Stomach smooth muscle (tissue), 2 donors: ENCODE results near the gene ZBED3.

Experiments used
- H3K27ac ChIP-seq: one replicate; pipeline ENCODE4 v1.7.0; 2013; ENCODE audit warnings: mild to moderate bottlenecking, low read length, inconsistent platforms
- H3K27me3 ChIP-seq, 2 donors: one replicate each; pipeline ENCODE4 v1.7.0; 2013; ENCODE audit warnings: low read length in 2 of 2; ENCODE audit not compliant: insufficient read depth in 2 of 2, control insufficient read depth in 1 of 2
- H3K36me3 ChIP-seq, 2 donors: one replicate each; pipeline ENCODE4 v1.7.0; 2013; ENCODE audit warnings: low read length in 2 of 2; ENCODE audit not compliant: control insufficient read depth in 2 of 2, insufficient read depth in 2 of 2
- H3K4me1 ChIP-seq: one replicate; pipeline ENCODE4 v1.7.0; 2013; ENCODE audit warnings: low read length; ENCODE audit not compliant: control insufficient read depth, insufficient read depth
- H3K4me3 ChIP-seq, 2 donors: one replicate each; pipeline ENCODE4 v1.7.0; 2013; ENCODE audit warnings: low read length in 2 of 2
- H3K9ac ChIP-seq, 2 donors: one replicate each; pipeline ENCODE4 v1.7.0; 2013; ENCODE audit warnings: low read length in 2 of 2, mild to moderate bottlenecking in 1 of 2
- H3K9me3 ChIP-seq, 2 donors: one replicate each; pipeline ENCODE4 v1.7.0; 2013; ENCODE audit warnings: low read length in 2 of 2; ENCODE audit not compliant: control insufficient read depth in 2 of 2
- donor health status: healthy.
- donor health status: Pancreatic carcinoma.

The ZBED3 gene

DNA sequence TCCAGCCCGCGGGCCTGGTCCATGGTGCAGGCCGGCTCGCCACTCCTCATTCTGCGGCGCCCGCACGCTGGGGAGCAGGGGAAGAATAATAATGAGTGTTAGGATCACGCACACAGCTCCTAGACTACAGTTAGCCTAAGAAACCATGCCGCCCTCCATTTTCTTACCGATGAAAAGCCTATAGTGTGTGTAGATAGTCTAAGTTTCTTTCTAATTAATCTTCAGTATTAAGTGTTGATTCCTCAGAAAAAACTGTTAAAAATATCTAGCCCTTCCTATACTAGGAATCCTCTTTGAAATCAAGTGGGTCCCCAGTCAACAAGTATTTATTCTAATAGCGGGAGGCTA lies 9.3 kb downstream of the ZBED3 start:
- Histone ChIP-seq H3K36me3 (no peaks in the 10 kb centered on the region), H3K4me1 (peaks cover 13% of the 10 kb centered on the region), H3K27me3 (no peaks in the 10 kb centered on the region), H3K27ac (peak overlapping the region; percentile 7), H3K9me3 (no peaks in the 10 kb centered on the region), H3K4me3 (peak overlapping the region in 1 of 2 donors; percentile 75), H3K9ac (peak overlapping the region; percentile 47 to 52)

DNA sequence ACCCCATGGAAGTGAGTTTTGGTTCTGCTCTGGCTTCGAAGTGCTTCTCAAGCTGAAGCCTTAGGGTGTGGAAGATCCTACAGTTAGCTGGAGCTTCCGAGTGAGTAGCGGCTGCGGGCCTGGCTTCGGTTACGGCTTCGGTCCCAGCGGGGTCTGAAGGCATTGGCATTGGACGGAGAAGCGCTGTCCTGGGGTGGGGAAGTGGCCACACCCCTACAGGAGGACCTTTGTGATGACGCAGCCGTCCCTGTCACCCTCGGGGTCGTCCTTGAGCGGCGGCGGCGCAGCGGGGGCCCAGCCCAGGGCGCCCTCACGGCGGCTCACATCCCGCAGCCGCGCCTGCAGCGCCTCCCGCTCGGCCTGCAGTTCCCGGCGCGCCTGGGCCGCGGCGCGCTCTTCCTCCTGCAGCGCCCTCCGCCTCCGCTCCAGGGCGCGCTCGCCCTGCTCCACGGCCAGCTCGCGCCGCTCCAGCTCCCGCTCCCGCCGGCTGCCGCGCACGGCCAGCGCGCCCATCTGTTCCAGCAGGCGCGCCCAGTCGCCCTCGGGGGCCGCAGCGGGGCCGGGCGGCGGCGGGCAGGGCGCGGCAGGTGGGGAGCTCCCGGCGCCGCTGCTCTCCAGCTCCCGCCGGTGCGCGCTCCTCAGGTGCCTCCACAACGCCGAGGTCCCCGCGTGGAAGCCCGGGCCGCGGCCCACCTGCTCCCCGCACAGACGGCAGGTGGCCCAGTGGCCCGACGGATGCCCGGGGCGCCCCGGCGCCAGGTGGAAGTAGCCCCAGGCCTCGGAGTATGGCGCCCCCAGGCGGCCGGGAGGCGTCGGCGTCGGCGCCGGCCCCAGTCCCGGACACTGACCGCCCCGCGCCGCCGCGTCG lies 9.9 kb downstream of the ZBED3 start:
- H3K9ac ChIP-seq, result peak overlapping the region; percentile 59 to 78
- H3K27ac ChIP-seq, result peak overlapping the region; percentile 70

DNA sequence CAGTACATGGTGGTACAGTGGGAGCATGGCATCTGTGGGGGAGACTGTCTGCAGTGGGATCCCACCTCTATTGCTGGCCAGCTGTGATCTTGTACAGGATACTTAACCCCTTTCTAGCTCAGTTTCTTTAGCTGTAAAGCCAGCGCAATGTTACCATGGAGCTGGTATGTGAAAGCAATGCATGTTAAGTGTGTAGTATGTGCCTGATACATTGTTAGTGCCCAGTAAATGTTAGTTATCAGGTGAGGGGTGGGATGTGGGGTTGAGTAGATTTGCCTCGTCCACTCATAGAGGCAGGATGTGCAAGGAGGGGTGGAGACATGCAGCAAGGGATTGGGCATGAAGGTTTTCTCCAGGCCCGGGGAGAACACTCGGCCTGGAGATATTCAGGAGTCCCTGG lies 12.3 kb downstream of the ZBED3 start:
- Histone ChIP-seq H3K9me3 (no peaks in the 10 kb centered on the region), H3K27me3 (no peaks in the 10 kb centered on the region), H3K36me3 (no peaks in the 10 kb centered on the region), H3K9ac (no peak overlapping the region), H3K27ac (no peak overlapping the region), H3K4me3 (no peak overlapping the region), H3K4me1 (peaks cover 13% of the 10 kb centered on the region)

More for the DNA sequence above, 9.9 kb downstream of the ZBED3 start:
- Histone ChIP-seq H3K27me3 (no peaks in the 10 kb centered on the region), H3K4me1 (peaks cover 13% of the 10 kb centered on the region), H3K36me3 (no peaks in the 10 kb centered on the region), H3K9me3 (no peaks in the 10 kb centered on the region), H3K4me3 (peak overlapping the region; percentile 50 to 75)

DNA sequence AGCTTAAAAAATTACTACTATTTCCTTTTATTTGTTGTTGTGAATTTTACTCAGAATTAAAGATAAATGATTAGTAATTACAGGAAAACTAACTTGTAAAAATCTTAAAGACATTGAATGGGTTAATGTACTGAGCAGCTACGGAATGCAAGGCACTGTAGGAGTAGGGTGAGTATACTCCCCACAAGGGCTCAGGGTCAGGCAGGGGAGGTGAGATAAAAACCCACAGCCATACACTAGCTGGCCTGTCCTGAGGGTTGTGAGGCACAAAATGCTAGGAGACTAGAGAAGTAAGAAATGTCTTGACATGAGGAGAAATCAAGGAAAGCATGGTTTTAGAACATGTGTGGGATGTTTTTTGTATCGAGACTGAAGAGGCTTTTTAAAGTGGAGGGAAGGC lies 13.4 kb downstream of the ZBED3 start:
- Histone ChIP-seq H3K27me3 (no peaks in the 10 kb centered on the region), H3K27ac (no peak overlapping the region), H3K4me1 (peaks cover 13% of the 10 kb centered on the region), H3K9ac (no peak overlapping the region), H3K9me3 (no peaks in the 10 kb centered on the region), H3K4me3 (no peak overlapping the region), H3K36me3 (peaks cover 0 to under 1% of the 10 kb centered on the region in 2 donors)

DNA sequence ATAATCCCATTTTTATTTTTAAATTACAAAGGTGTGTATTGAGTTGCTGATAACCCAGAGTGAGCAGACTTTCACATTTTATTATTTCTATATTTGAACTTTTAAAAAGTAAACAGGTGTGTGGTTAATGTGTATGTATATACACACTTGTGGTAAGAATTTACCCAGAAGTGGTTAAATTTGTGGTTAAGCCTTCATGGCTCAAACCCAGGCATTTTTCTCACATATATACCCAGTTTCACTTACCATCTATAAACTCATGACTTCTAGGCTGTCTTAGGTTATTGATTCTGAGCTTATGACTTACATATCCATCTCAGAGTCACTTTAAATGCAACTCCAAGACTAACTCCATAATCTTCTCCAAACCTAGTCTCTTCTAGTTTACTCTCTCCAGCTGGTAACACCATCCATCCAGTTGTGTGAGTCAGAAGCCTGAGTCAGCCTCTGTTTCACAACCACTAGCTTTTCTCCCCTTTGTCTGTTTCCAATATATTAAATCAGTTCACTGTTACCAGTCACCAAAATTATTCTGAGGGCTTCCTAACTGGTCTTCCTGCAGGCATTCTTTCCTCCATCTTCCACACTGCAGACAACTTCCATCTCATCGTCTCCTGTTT lies 20.2 kb downstream of the ZBED3 start:
- Histone ChIP-seq H3K36me3 (peaks cover 9 to 12% of the 10 kb centered on the region in 2 donors), H3K27ac (no peak overlapping the region), H3K9ac (no peak overlapping the region), H3K27me3 (no peaks in the 10 kb centered on the region), H3K4me1 (no peaks in the 10 kb centered on the region), H3K9me3 (no peaks in the 10 kb centered on the region), H3K4me3 (no peak overlapping the region)

DNA sequence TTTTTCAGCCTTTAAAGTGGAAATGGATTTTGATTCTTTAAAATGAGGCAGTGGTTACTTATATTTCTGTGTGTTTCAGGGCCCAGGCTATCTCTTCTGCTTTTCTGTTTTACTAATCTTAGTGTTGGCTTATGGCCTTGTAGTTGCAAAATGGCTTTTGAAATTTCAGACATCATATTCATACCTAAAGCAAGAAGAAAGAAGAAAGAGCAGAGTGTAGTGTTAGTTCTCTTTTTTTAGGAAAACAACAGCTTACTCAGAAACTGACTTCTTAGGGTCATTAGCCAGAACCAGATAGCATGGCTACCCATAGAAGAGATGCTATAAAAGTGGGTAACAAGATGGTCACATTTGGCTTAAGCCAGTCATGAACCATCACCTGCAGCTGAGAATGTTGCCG lies 20.9 kb downstream of the ZBED3 start:
- peaks cover 9 to 12% of the 10 kb centered on the region in 2 donors for H3K36me3 ChIP-seq
- H3K27me3 ChIP-seq, result no peaks in the 10 kb centered on the region
- H3K27ac ChIP-seq, result no peak overlapping the region
- no peaks in the 10 kb centered on the region for H3K9me3 ChIP-seq
- H3K4me1 ChIP-seq, result no peaks in the 10 kb centered on the region
- H3K9ac ChIP-seq, result no peak overlapping the region
- no peak overlapping the region for H3K4me3 ChIP-seq

DNA sequence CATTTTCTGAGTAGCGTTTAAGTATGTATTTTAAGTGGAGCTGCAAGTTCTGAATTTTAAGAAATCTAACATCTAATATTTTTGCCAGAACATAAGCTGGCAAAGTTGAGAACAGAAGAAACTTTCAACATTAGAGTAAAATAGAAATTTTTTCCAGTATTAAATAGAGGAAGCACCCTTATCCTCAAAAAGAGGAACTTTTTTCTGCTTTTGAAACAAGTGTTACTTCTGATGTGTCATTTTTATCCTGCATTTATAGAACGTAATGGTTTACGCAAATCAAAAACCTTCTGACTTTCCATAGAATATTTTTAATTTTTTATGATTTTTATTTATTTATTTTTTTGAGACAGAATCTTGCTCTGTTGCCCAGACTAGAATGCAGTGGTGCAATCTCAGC lies 21.8 kb downstream of the ZBED3 start:
- Histone ChIP-seq H3K27ac (no peak overlapping the region), H3K9me3 (no peaks in the 10 kb centered on the region), H3K4me3 (no peak overlapping the region), H3K9ac (no peak overlapping the region), H3K4me1 (no peaks in the 10 kb centered on the region), H3K27me3 (no peaks in the 10 kb centered on the region), H3K36me3 (peaks cover 9 to 12% of the 10 kb centered on the region in 2 donors)

DNA sequence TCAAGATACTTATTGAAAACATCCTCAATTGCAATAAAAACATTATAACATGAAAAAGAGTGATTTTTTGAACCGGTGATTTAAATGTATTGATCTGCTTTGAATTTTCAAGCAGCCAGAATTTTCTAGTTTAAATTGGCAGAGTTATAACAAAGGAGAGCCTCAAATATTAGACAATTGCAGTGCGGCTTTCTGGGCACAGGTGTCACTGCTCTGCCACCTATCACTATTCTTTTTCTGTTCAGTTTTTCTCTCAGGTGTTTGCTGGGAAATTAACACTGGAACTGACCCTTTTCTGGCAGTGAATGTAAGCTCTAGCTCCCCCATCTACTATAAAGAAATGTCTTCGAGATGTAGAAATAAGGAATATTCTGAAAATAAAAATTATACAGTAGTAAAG lies 23.0 kb downstream of the ZBED3 start:
- no peaks in the 10 kb centered on the region for H3K4me1 ChIP-seq
- H3K4me3 ChIP-seq, result no peak overlapping the region
- H3K9me3 ChIP-seq, result no peaks in the 10 kb centered on the region
- H3K36me3 ChIP-seq, result peaks cover 15% of the 10 kb centered on the region in 2 donors
- no peaks in the 10 kb centered on the region for H3K27me3 ChIP-seq
- H3K27ac ChIP-seq, result no peak overlapping the region
- no peak overlapping the region for H3K9ac ChIP-seq

DNA sequence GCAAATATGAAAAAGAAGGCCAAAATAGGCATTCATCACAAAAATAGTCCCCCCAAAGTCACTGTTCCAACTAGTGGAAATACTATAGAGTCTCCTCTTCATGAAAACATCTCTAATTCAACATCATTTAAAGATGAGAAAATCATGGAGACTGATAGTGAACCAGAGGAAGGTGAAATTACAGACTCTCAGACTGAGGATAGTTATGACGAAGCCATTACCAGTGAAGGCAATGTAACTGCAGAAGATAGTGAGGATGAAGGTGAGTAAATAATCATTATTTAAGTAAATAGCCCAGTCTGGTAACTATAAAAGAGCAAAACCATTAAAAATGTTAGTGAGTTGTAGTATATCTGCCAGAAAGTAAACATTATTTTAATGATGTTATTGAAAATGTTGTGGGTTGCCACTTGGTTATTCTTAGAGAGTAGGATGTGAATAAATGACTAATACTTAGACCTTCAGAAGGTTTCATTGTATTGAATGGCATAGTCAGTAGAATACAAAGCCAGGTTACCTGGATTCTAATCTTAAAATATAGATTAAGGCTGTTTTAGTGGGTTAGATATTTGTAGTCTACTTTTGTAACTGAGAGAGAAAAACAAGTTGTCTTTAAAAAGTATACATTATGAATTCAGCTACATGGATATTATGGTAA lies 40.5 kb downstream of the ZBED3 start:
- H3K27ac ChIP-seq, result no peak overlapping the region
- peaks cover 4 to 21% of the 10 kb centered on the region in 2 donors for H3K36me3 ChIP-seq
- no peak overlapping the region for H3K4me3 ChIP-seq

DNA sequence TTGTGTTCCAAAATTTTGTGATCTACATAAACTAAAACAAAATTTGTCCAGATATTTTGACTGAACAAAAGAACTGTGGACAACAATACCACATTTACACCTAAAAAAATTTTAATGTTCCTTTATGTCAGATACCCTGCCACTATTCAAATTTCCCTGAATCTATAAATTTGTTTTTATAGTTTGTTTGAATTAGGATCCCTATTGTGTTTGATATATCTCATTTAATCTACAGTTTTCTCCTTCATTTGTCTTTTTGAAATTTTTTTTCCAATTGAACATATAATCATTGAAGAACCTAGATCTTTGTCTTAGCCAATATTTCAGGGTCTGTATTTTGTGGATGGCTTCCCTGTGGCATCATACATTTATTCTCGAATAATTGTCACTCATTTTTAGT lies 51.1 kb downstream of the ZBED3 start:
- H3K27me3 ChIP-seq, result no peaks in the 10 kb centered on the region
- peaks cover 24 to 27% of the 10 kb centered on the region in 2 donors for H3K36me3 ChIP-seq

More for the DNA sequence above, 40.5 kb downstream of the ZBED3 start:
- Histone ChIP-seq H3K27me3 (no peaks in the 10 kb centered on the region), H3K9me3 (no peaks in the 10 kb centered on the region), H3K4me1 (no peaks in the 10 kb centered on the region), H3K9ac (no peak overlapping the region)

More for the DNA sequence above, 51.1 kb downstream of the ZBED3 start:
- Histone ChIP-seq H3K4me3 (no peak overlapping the region), H3K4me1 (peaks cover 10% of the 10 kb centered on the region), H3K9me3 (no peaks in the 10 kb centered on the region), H3K27ac (no peak overlapping the region), H3K9ac (no peak overlapping the region)
